ENCODE results near the gene INO80D.

The INO80D gene

GRCh38 chr2:205965707-205966106 is 120.3 kb downstream of the INO80D start:
- H3K4me3 ChIP-seq (ENCODE audit: low read length), result no peak overlapping the region
- no peak for TF ChIP-seq CTCF (conservative IDR thresholded peaks at IDR 0.05; ENCODE audit: low read depth, low read length)
- DNase-seq (ENCODE audit: low read depth), result no peak

- no peak for DNase-seq (ENCODE audit: low read depth)
- TF ChIP-seq CTCF (conservative IDR thresholded peaks at IDR 0.05; ENCODE audit: low read depth, low read length), result no peak
- H3K4me3 ChIP-seq (ENCODE audit: low read length), result no peak overlapping the region
Observed at GRCh38 chr2:205964111-205964761, 121.7 kb downstream of the INO80D start.

- no peak overlapping the region for H3K4me3 ChIP-seq (ENCODE audit: low read length)
- no peak for DNase-seq (ENCODE audit: low read depth)
- TF ChIP-seq CTCF (conservative IDR thresholded peaks at IDR 0.05; ENCODE audit: low read depth, low read length), result no peak
Observed at GRCh38 chr2:205959521-205959920, 126.5 kb downstream of the INO80D start.

GRCh38 chr2:205957452-205958154 is 128.4 kb downstream of the INO80D start:
- TF ChIP-seq CTCF (conservative IDR thresholded peaks at IDR 0.05; ENCODE audit: low read depth, low read length), result no peak
- no peak for DNase-seq (ENCODE audit: low read depth)
- no peak overlapping the region for H3K4me3 ChIP-seq (ENCODE audit: low read length)

- no peak for DNase-seq (ENCODE audit: low read depth)
- H3K4me3 ChIP-seq (ENCODE audit: low read length), result no peak overlapping the region
- no peak for TF ChIP-seq CTCF (conservative IDR thresholded peaks at IDR 0.05; ENCODE audit: low read depth, low read length)
Observed at GRCh38 chr2:205954707-205955106, 131.3 kb downstream of the INO80D start.

GRCh38 chr2:205952282-205952681 is 133.7 kb downstream of the INO80D start:
- no peak for TF ChIP-seq CTCF (conservative IDR thresholded peaks at IDR 0.05; ENCODE audit: low read depth, low read length)
- no peak overlapping the region for H3K4me3 ChIP-seq (ENCODE audit: low read length)
- DNase-seq (ENCODE audit: low read depth), result no peak

- DNase-seq (ENCODE audit: low read depth), result no peak
- no peak for TF ChIP-seq CTCF (conservative IDR thresholded peaks at IDR 0.05; ENCODE audit: low read depth, low read length)
Observed at GRCh38 chr2:205948883-205949282, 137.1 kb downstream of the INO80D start.

More at GRCh38 chr2:205948883-205949282, 137.1 kb downstream of the INO80D start:
- H3K4me3 ChIP-seq (ENCODE audit: low read length), result no peak overlapping the region
